Measurements from ENCODE around the gene ARHGAP33. TPM values are rescaled to one million over a fixed set of nuclear protein-coding genes. Genes with fewer than 3 reads are reported as not detected.
A peak's percentile ranks its signal among the peaks of the same experiment; 100 is the strongest.

The ARHGAP33 gene, protein sequence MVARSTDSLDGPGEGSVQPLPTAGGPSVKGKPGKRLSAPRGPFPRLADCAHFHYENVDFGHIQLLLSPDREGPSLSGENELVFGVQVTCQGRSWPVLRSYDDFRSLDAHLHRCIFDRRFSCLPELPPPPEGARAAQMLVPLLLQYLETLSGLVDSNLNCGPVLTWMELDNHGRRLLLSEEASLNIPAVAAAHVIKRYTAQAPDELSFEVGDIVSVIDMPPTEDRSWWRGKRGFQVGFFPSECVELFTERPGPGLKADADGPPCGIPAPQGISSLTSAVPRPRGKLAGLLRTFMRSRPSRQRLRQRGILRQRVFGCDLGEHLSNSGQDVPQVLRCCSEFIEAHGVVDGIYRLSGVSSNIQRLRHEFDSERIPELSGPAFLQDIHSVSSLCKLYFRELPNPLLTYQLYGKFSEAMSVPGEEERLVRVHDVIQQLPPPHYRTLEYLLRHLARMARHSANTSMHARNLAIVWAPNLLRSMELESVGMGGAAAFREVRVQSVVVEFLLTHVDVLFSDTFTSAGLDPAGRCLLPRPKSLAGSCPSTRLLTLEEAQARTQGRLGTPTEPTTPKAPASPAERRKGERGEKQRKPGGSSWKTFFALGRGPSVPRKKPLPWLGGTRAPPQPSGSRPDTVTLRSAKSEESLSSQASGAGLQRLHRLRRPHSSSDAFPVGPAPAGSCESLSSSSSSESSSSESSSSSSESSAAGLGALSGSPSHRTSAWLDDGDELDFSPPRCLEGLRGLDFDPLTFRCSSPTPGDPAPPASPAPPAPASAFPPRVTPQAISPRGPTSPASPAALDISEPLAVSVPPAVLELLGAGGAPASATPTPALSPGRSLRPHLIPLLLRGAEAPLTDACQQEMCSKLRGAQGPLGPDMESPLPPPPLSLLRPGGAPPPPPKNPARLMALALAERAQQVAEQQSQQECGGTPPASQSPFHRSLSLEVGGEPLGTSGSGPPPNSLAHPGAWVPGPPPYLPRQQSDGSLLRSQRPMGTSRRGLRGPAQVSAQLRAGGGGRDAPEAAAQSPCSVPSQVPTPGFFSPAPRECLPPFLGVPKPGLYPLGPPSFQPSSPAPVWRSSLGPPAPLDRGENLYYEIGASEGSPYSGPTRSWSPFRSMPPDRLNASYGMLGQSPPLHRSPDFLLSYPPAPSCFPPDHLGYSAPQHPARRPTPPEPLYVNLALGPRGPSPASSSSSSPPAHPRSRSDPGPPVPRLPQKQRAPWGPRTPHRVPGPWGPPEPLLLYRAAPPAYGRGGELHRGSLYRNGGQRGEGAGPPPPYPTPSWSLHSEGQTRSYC
- total RNA-seq: 46.3 and 54.3 TPM in 2 replicates
- long read RNA-seq, partial matches to known transcripts: 0 of 1 reads
- long read RNA-seq, other reads (novel, unspliced or antisense): 1 of 1 reads

DNA sequence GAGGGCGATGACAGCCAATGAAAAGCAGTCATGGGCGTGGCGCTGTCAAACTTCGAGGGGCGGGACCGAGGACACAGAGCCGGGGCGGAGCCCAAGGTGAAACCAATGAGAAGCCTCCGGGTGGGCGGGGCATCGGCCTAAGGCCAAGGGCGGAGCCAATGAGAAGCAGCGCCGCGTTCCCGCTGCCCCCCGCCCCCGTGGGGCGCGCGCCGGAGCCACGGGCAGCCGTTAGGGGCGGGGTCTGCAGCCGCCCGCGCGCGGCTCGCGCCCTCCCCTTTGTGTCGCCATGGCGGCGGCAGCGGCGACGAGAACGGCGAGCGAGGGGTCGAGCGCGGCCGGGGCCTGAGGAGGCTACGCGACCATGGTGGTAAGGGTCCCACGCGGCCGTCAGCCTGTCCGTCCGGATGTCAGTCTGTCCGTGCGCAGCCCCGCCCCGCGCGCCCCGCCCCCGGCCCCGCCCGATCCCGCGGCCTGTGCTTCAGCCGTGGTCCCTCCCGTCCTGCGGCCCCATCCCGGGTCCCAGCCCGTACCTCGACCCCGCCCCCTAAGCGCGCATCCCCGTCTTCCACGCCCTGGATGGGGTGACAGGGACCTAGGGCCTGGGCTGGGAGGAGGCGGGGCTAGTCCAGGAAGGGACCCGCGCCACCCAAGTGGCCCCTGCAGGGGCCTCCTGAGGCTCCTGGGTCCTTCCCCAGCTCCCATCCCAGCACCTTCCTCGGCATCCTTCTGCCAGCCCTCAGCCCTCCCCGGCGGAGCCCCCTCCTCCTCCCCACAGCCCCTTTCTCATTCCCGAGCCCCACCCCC, at the start of gene ARHGAP33:
Gene ARHGAP33 (plus strand): TSS at position 267 of the 804 bp plus-strand sequence. CDS start 95 bp downstream, at position 362.
- H3K36me3 Mint-ChIP-seq (ENCODE audit: insufficient read depth): peaks cover 3% of the 10 kb centered on the region

DNA sequence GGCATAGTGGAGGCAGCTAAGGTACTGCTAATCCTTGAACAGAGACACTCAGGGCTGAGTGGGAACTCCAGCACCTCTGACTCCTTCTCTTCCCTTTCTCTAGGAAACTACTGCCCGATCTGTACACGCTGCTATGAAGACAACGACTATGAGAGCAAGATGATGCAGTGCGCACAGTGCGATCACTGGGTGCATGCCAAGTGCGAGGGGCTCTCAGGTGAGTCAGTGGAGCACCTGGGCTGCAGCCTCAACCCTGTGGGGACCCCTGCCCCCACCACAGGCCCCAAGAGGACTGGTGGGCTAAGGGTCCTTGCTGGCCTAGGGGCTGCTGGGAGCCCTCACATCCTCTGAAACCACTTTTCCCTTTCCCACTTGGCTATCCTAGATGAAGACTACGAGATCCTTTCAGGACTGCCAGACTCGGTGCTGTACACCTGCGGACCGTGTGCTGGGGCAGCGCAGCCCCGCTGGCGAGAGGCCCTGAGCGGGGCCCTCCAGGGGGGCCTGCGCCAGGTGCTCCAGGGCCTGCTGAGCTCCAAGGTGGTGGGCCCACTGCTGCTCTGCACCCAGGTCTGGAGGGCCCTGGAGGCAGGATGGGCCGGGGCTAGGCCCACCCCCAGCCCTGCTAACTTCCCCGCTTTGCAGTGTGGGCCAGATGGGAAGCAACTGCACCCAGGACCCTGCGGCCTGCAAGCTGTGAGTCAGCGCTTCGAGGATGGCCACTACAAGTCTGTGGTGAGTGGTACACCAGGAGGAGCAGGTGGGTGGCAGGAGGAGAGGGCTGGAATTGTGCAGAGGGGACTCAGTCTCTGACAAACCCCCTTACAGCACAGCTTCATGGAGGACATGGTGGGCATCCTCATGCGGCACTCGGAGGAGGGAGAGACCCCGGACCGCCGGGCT, 48.1 kb upstream of the ARHGAP33 start:
- H3K27me3 Mint-ChIP-seq: no peaks in the 10 kb centered on the region

More for the DNA sequence above, at the start of gene ARHGAP33:
- TF ChIP-seq, protein P1, sequence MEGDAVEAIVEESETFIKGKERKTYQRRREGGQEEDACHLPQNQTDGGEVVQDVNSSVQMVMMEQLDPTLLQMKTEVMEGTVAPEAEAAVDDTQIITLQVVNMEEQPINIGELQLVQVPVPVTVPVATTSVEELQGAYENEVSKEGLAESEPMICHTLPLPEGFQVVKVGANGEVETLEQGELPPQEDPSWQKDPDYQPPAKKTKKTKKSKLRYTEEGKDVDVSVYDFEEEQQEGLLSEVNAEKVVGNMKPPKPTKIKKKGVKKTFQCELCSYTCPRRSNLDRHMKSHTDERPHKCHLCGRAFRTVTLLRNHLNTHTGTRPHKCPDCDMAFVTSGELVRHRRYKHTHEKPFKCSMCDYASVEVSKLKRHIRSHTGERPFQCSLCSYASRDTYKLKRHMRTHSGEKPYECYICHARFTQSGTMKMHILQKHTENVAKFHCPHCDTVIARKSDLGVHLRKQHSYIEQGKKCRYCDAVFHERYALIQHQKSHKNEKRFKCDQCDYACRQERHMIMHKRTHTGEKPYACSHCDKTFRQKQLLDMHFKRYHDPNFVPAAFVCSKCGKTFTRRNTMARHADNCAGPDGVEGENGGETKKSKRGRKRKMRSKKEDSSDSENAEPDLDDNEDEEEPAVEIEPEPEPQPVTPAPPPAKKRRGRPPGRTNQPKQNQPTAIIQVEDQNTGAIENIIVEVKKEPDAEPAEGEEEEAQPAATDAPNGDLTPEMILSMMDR (IDR thresholded peaks at IDR 0.05; ENCODE audit: unreplicated experiment): no peak
- H3K4me3 Mint-ChIP-seq (ENCODE audit: low read depth): peak within 1 kb of the TSS; percentile 72
- peaks cover 7% of the 10 kb centered on the region for H3K4me1 Mint-ChIP-seq (ENCODE audit: low read depth)
- no peak within 1 kb of the TSS for H3K27ac Mint-ChIP-seq
- peak; percentile 99 for DNase-seq (ENCODE audit: low spot score, unreplicated experiment)
- no peaks in the 10 kb centered on the region for H3K9me3 Mint-ChIP-seq (ENCODE audit: low read depth)
- H3K27me3 Mint-ChIP-seq: peaks cover 30% of the 10 kb centered on the region

DNA sequence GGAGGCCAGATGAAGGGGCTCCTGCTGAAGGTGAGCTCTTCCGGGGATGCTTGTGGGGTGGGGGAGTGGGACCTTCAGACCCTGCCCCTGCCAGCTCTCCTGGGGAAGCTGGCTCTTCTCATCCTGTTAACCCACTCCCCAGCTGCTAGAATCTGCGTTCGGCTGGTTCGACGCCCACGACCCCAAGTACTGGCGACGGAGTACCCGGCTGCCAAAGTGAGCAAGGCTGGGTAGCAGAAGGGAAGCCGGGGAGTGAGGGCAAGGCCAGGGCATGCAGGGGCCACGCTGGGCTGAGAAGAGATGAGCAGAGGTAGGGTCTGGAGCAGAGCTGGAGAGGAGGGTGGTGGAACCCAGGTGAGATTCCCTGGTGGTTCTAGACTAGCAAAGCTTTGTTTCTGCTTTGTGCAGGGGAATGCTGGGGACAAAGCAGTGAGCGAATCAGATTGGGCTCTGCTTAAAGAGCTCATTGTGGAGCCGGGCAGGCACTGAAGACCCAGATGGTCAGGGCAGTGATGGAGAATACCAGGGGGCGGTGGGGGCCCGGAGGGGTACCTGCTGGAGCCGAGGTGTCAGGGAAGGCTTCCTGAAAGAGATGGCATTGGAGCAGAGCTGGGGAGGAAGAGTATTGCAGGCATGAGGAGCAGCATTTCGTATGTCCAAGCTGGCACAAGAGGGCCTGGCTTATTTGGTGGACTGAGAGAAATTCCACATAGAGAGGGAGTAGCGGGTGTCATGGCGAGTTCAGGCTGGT, 47.2 kb upstream of the ARHGAP33 start:
- no peaks in the 10 kb centered on the region for H3K27me3 Mint-ChIP-seq
- H3K36me3 Mint-ChIP-seq (ENCODE audit: insufficient read depth): peaks cover 30% of the 10 kb centered on the region
- no peak overlapping the region for H3K4me3 Mint-ChIP-seq (ENCODE audit: low read depth)
- no peak overlapping the region for H3K27ac Mint-ChIP-seq
- no peaks in the 10 kb centered on the region for H3K9me3 Mint-ChIP-seq (ENCODE audit: low read depth)
- no peak for DNase-seq (ENCODE audit: low spot score, unreplicated experiment)
- H3K4me1 Mint-ChIP-seq (ENCODE audit: low read depth): no peaks in the 10 kb centered on the region
- TF ChIP-seq, protein P1 (IDR thresholded peaks at IDR 0.05; ENCODE audit: unreplicated experiment): no peak

More for the DNA sequence above, 48.1 kb upstream of the ARHGAP33 start:
- no peak overlapping the region for H3K27ac Mint-ChIP-seq
- H3K36me3 Mint-ChIP-seq (ENCODE audit: insufficient read depth): peaks cover 30% of the 10 kb centered on the region
- TF ChIP-seq, protein P1 (IDR thresholded peaks at IDR 0.05; ENCODE audit: unreplicated experiment): no peak
- no peaks in the 10 kb centered on the region for H3K9me3 Mint-ChIP-seq (ENCODE audit: low read depth)
- no peak for DNase-seq (ENCODE audit: low spot score, unreplicated experiment)
- H3K4me1 Mint-ChIP-seq (ENCODE audit: low read depth): no peaks in the 10 kb centered on the region
- H3K4me3 Mint-ChIP-seq (ENCODE audit: low read depth): no peak overlapping the region

DNA sequence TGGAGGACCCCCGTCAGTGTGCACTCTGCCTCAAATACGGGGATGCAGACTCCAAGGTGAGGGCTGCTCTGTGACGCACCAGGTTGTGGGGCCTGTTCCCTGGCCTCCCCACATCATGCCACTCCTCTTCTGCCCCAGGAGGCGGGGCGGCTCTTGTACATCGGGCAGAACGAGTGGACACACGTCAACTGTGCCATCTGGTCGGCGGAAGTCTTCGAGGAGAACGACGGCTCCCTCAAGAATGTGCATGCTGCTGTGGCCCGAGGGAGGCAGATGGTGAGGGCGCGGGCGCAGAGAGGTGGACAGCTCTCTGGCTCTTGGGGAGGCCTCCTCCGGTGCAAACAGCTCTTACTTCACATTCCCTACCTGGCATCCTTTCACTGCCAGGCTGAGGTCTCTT, 46.3 kb upstream of the ARHGAP33 start:
- H3K4me3 Mint-ChIP-seq (ENCODE audit: low read depth): no peak overlapping the region
- H3K9me3 Mint-ChIP-seq (ENCODE audit: low read depth): no peaks in the 10 kb centered on the region
- H3K27me3 Mint-ChIP-seq: no peaks in the 10 kb centered on the region
- DNase-seq (ENCODE audit: low spot score, unreplicated experiment): no peak
- TF ChIP-seq, protein P1 (IDR thresholded peaks at IDR 0.05; ENCODE audit: unreplicated experiment): no peak
- no peak overlapping the region for H3K27ac Mint-ChIP-seq
- no peaks in the 10 kb centered on the region for H3K4me1 Mint-ChIP-seq (ENCODE audit: low read depth)
- H3K36me3 Mint-ChIP-seq (ENCODE audit: insufficient read depth): peaks cover 27% of the 10 kb centered on the region

All from progenitor cell of endocrine pancreas (in vitro differentiated cells).